ENCODE data around the gene USH1C.

USH1C gene

GRCh38 chr11:17550450-17551346 is 6.5 kb upstream of the USH1C start:
- no peak for DNase-seq (ENCODE audit: low read depth in 2 of 3, low spot score in 2 of 3)

GRCh38 chr11:17548444-17548843 is 4.2 kb upstream of the USH1C start:
- DNase-seq (ENCODE audit: low read depth in 2 of 3, low spot score in 2 of 3), result no peak

GRCh38 chr11:17547932-17548331 is 3.7 kb upstream of the USH1C start:
- DNase-seq (ENCODE audit: low read depth in 2 of 3, low spot score in 2 of 3), result no peak

- DNase-seq (ENCODE audit: low read depth in 2 of 3, low spot score in 2 of 3), result no peak
Observed at GRCh38 chr11:17547051-17547577, 2.9 kb upstream of the USH1C start, which contains the start of gene OTOG. Gene OTOG (plus strand): TSS chr11:17547259. CDS start chr11:17547373, 114 bp downstream.

- DNase-seq (ENCODE audit: low read depth in 2 of 3, low spot score in 2 of 3), result no peak
Observed at GRCh38 chr11:17546240-17546639, 2.0 kb upstream of the USH1C start.

GRCh38 chr11:17543574-17544180 is 539 bp downstream of the USH1C start:
- DNase-seq (ENCODE audit: low read depth in 2 of 3, low spot score in 2 of 3), result no peak

- DNase-seq (ENCODE audit: low read depth in 2 of 3, low spot score in 2 of 3), result no peak
Observed at GRCh38 chr11:17543041-17543440, 1.2 kb downstream of the USH1C start.

GRCh38 chr11:17542249-17542648 is 2.0 kb downstream of the USH1C start:
- DNase-seq (ENCODE audit: low read depth in 2 of 3, low spot score in 2 of 3), result no peak

- no peak for DNase-seq (ENCODE audit: low read depth in 2 of 3, low spot score in 2 of 3)
Observed at GRCh38 chr11:17541330-17541885, 2.8 kb downstream of the USH1C start.

- DNase-seq (ENCODE audit: low read depth in 2 of 3, low spot score in 2 of 3), result no peak
Observed at GRCh38 chr11:17540807-17541206, 3.4 kb downstream of the USH1C start.

GRCh38 chr11:17538731-17539130 is 5.5 kb downstream of the USH1C start:
- no peak for DNase-seq (ENCODE audit: low read depth in 2 of 3, low spot score in 2 of 3)

- no peak for DNase-seq (ENCODE audit: low read depth in 2 of 3, low spot score in 2 of 3)
Observed at GRCh38 chr11:17538054-17538453, 6.2 kb downstream of the USH1C start.

GRCh38 chr11:17537261-17537660 is 7.0 kb downstream of the USH1C start:
- no peak for DNase-seq (ENCODE audit: low read depth in 2 of 3, low spot score in 2 of 3)

GRCh38 chr11:17535488-17535887 is 8.7 kb downstream of the USH1C start:
- DNase-seq (ENCODE audit: low read depth in 2 of 3, low spot score in 2 of 3), result no peak

- DNase-seq (ENCODE audit: low read depth in 2 of 3, low spot score in 2 of 3), result no peak
Observed at GRCh38 chr11:17533778-17534415, 10.3 kb downstream of the USH1C start.

GRCh38 chr11:17533341-17533740 is 10.9 kb downstream of the USH1C start:
- no peak for DNase-seq (ENCODE audit: low read depth in 2 of 3, low spot score in 2 of 3)

GRCh38 chr11:17532784-17533183 is 11.4 kb downstream of the USH1C start:
- DNase-seq (ENCODE audit: low read depth in 2 of 3, low spot score in 2 of 3), result no peak

- no peak for DNase-seq (ENCODE audit: low read depth in 2 of 3, low spot score in 2 of 3)
Observed at GRCh38 chr11:17531636-17532113, 12.5 kb downstream of the USH1C start.

- DNase-seq (ENCODE audit: low read depth in 2 of 3, low spot score in 2 of 3), result no peak
Observed at GRCh38 chr11:17531071-17531600, 13.1 kb downstream of the USH1C start.

- DNase-seq (ENCODE audit: low read depth in 2 of 3, low spot score in 2 of 3), result no peak
Observed at GRCh38 chr11:17529844-17530185, 14.4 kb downstream of the USH1C start.
